HG03571 (cell line): Measurements from ENCODE around the gene TBC1D1.

ENCODE experiments used
- ATAC-seq: cut with Tn5 transposase; IDR thresholded peaks from one replicate; pipeline ENCODE4 v1.9.1; 2021; ENCODE audit not compliant: unreplicated experiment

TBC1D1 gene

GRCh38 chr4:38139187-38139586 lies 248.3 kb downstream of the TBC1D1 start:
- ATAC-seq, result no peak

- no peak for ATAC-seq
Observed at GRCh38 chr4:38140643-38141203, 249.8 kb downstream of the TBC1D1 start.

GRCh38 chr4:38141808-38142500 lies 251.1 kb downstream of the TBC1D1 start:
- no peak for ATAC-seq

GRCh38 chr4:38144031-38144430 lies 253.1 kb downstream of the TBC1D1 start:
- no peak for ATAC-seq

GRCh38 chr4:38145033-38145678 lies 254.3 kb downstream of the TBC1D1 start:
- ATAC-seq, result no peak

GRCh38 chr4:38145741-38146140 lies 254.9 kb downstream of the TBC1D1 start:
- no peak for ATAC-seq

- no peak for ATAC-seq
Observed at GRCh38 chr4:38146383-38146782, 255.5 kb downstream of the TBC1D1 start.

- ATAC-seq, result no peak
Observed at GRCh38 chr4:38149472-38149996, 258.6 kb downstream of the TBC1D1 start.

GRCh38 chr4:38149997-38150671 lies 259.2 kb downstream of the TBC1D1 start:
- no peak for ATAC-seq

- ATAC-seq, result no peak
Observed at GRCh38 chr4:38150766-38151165, 259.9 kb downstream of the TBC1D1 start.

- no peak for ATAC-seq
Observed at GRCh38 chr4:38151873-38152272, 261.0 kb downstream of the TBC1D1 start.

GRCh38 chr4:38152305-38152704 lies 261.4 kb downstream of the TBC1D1 start:
- no peak for ATAC-seq

- ATAC-seq, result no peak
Observed at GRCh38 chr4:38152721-38153386, 262.0 kb downstream of the TBC1D1 start.

- no peak for ATAC-seq
Observed at GRCh38 chr4:38153387-38153760, 262.5 kb downstream of the TBC1D1 start.

- ATAC-seq, result no peak
Observed at GRCh38 chr4:38154252-38154651, 263.4 kb downstream of the TBC1D1 start.

- no peak for ATAC-seq
Observed at GRCh38 chr4:38154681-38155588, 264.1 kb downstream of the TBC1D1 start.

- no peak for ATAC-seq
Observed at GRCh38 chr4:38155589-38156294, 264.9 kb downstream of the TBC1D1 start.

GRCh38 chr4:38157592-38157991 lies 266.7 kb downstream of the TBC1D1 start:
- no peak for ATAC-seq

- ATAC-seq, result peak; percentile 88
Observed at GRCh38 chr4:38160487-38161207, 269.8 kb downstream of the TBC1D1 start.
